Activated CD8-positive, alpha-beta memory T cell treated with anti-CD3 and anti-CD28 coated beads, Interleukin-2, amount 10 ng/mL, durations not matched to agents 7 days and 5 days (primary cell): ENCODE results near the gene PEAR1. TPM values are rescaled to one million over a fixed set of nuclear protein-coding genes. Genes with fewer than 3 reads are reported as not detected.

Experiments
- ATAC-seq: fragments of 150-1000 bp; cut with Tn5 transposase; one replicate; pipeline ENCODE4 v1.10.0; 2021; ENCODE audit warnings: moderate library complexity
- CTCF ChIA-PET: fragments of 350-600 bp; sonication (Branson Sonifier 250); formaldehyde crosslinking; loops from one replicate; lab custom pipeline; 2021; ENCODE audit warnings: antibody characterized with exemption; lab: Charles Lee
- DNase-seq: peaks from one replicate; pipeline ENCODE4 v3.0.0-alpha.2; 2020
- H3K27ac Mint-ChIP-seq: one replicate; pipeline ENCODE4 v1.8.0; 2021; ENCODE audit warnings: mild to moderate bottlenecking, mixed read lengths
- H3K27me3 Mint-ChIP-seq: one replicate; pipeline ENCODE4 v1.8.0; 2021; ENCODE audit warnings: mixed read lengths
- H3K36me3 Mint-ChIP-seq: one replicate; pipeline ENCODE4 v1.8.0; 2021; ENCODE audit warnings: mild to moderate bottlenecking, mixed read lengths
- H3K4me1 Mint-ChIP-seq: one replicate; pipeline ENCODE4 v1.8.0; 2021; ENCODE audit warnings: mixed read lengths
- H3K4me3 Mint-ChIP-seq: one replicate; pipeline ENCODE4 v1.8.0; 2021; ENCODE audit warnings: mild to moderate bottlenecking, moderate library complexity, mixed read lengths
- H3K9me3 Mint-ChIP-seq: one replicate; pipeline ENCODE4 v1.8.0; 2022; ENCODE audit warnings: low read depth, mixed read lengths
- total RNA-seq, 2 experiments: library from RNA; stranded (reverse); gene quantifications; one replicate each; pipeline ENCODE4 v1.2.3, GENCODE V29; 2021

The PEAR1 gene
- total RNA-seq, result not detected

DNA sequence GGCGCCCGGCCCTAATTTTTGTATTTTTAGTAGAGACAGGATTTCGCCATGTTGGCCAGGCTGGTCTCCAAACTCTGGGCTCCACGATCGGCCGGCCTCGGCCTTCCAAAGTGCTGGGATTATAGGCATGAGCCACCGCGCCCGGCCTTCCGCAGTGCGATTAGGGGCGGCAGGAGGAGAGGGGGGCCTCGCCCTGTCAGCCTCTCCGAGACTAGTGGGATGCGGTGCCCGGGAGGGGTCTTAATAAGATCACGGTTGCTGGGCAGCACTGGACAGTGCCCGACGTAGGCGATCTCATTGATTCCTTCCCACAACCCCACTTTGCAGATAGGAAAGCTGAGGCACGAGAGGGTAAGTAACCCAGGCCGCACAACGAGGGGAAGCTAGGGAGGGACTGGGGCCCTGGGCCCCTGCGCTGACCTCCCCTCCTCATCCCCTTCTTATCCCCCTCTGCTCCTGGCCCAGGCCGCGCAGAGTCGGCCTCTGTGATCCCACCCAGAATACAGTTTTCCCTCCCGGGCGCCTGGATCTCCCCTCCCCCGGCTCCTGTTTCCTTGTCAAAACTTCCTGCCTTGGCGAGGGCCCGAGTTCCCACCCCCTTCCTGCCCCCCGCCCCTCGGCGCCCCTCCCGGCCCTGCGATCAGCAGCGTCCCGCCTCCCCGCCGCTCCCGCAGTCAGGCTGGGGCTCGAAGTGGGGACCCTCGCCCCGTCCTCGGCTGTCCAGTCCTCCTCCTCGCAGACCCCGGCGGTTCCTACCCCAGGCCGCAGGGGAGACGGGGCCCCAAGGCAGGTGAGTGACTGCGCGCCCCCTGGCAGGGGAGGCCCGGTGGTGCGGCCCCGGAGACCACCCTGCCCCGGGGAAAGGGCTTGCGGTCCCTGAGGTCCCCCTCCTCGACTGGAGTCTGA lies at the start of gene PEAR1:
TSS of gene PEAR1 (plus strand) at position 671 of the 906 bp plus-strand sequence. CDS start 10,209 bp downstream, outside the sequence.
- Mint-ChIP-seq H3K27ac (no peak within 1 kb of the TSS), H3K4me1 (peaks cover 18% of the 10 kb centered on the region), H3K9me3 (no peaks in the 10 kb centered on the region), H3K36me3 (no peaks in the 10 kb centered on the region), H3K27me3 (peaks cover 76% of the 10 kb centered on the region), H3K4me3 (peak within 1 kb of the TSS; percentile 39)
- DNase-seq (no peak), ATAC-seq (no peak)
- CTCF ChIA-PET, result interaction anchor here (0.6 to 6.7 kb wide), 22 partner anchors 7 to 269 kb away, joined by 3 to 105 read pairs (median 8); partner anchors contain the start of genes INSRR, ISG20L2, METTL25B and NTRK1

DNA sequence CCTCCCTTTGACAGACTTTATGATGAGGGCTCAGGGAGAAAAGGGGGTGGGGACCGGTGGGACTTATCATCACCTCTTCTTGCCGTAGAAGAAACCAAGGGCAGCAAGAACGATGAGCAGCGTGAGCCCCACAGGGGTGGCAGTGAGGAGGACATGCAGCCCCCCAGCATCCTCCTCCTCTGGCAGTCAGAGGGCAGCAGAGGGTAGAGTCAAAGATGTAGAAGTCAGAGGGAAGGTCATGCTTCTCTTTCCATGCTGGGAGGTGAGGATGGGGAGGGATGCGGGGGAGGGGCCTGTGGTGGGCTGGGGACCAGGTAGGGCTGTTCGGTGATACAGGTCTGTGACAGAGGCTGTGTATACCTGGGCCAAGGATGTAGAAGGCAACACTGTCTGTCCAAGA lies 49.4 kb upstream of the PEAR1 start:
- no peaks in the 10 kb centered on the region for H3K36me3 Mint-ChIP-seq
- CTCF ChIA-PET, result interaction anchor here (1.0 to 1.6 kb wide), 2 partner anchors 16 to 46 kb away, joined by 3 to 9 read pairs; partner anchors contain the start of gene NTRK1
- ATAC-seq (no peak), DNase-seq (no peak)
- H3K9me3 Mint-ChIP-seq, result no peaks in the 10 kb centered on the region
- peaks cover 67% of the 10 kb centered on the region for H3K27me3 Mint-ChIP-seq
- H3K4me1 Mint-ChIP-seq, result peaks cover 23% of the 10 kb centered on the region
- H3K4me3 Mint-ChIP-seq, result no peak overlapping the region
- H3K27ac Mint-ChIP-seq, result no peak overlapping the region

DNA sequence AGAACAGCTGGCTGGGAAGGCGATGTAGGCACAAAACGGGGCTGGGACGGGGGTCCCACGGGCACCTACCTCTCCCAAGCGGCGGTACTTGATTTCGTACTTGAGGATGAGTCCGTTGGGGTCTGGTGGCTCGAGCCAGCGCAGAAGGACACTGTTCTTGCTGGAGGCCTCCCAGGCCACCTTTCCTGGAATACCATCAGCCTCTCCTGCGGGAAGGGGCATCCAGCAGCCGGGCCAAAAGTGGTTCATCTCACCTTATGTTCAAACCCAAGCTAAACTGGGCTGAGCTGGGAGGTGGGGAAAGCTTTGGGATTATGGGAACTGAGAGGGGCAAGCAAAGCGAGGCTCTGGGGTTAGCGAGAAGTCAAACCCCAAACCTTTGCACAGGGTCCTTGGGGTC lies 48.9 kb upstream of the PEAR1 start:
- H3K4me1 Mint-ChIP-seq, result peaks cover 26% of the 10 kb centered on the region
- H3K4me3 Mint-ChIP-seq, result no peak overlapping the region
- H3K27me3 Mint-ChIP-seq, result peaks cover 67% of the 10 kb centered on the region
- no peak overlapping the region for H3K27ac Mint-ChIP-seq
- no peaks in the 10 kb centered on the region for H3K9me3 Mint-ChIP-seq
- no peaks in the 10 kb centered on the region for H3K36me3 Mint-ChIP-seq
- CTCF ChIA-PET, result interaction anchor here (1.6 kb wide), 1 partner anchor 16 kb away, joined by 9 read pairs; the partner anchor contains the start of gene NTRK1
- ATAC-seq (no peak), DNase-seq (no peak)

DNA sequence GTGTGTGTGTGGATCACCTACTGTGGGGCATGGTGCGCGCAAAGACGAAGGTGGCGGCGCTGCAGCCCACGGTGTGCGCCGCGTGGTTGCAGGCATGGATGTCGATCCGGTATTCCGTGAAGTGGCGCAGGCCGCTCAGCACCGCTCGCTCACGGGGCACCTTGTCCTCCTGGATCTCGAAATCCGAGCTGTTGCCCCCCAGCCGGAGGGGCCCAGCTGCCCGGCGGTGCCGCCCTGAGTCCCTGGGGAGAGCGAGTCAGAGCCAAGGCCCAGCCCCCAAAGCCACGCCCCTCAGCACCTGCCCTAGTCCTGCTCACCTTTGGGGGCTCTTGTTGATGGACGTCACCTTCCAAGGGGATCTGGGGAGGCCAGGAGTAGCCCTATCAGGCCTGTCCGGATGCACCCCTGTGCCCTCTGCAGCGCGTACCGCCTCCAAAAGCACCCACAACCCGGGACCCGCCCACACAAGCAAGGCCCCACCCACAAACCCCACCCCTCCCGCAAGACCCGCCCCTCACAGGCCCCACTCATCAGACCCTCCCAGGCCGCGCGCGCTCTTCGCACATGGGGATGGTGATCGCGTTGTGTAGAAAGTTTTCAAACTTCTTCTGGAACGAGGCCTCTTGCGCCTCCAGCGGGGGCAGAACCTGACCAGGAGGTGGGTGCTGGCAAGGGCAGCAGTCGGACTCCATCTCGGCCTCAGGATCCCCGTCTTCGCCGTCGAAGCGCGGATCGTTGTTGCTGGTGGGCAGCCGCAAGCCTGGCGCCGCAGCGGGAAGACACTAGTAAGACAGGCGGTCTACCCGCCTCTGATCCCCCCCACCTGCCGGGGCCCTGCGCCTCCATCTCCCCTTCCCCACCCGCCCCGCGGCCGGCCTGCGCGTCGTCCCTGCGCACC lies 48.2 kb upstream of the PEAR1 start:
- H3K9me3 Mint-ChIP-seq, result no peaks in the 10 kb centered on the region
- no peak overlapping the region for H3K27ac Mint-ChIP-seq
- peaks cover 67% of the 10 kb centered on the region for H3K27me3 Mint-ChIP-seq
- CTCF ChIA-PET, result interaction anchor here (1.0 to 7.0 kb wide), 3 partner anchors 15 to 119 kb away, joined by 3 to 64 read pairs (median 9); partner anchors contain the start of genes INSRR and NTRK1
- peak overlapping the region; percentile 29 for H3K4me3 Mint-ChIP-seq
- no peaks in the 10 kb centered on the region for H3K36me3 Mint-ChIP-seq
- ATAC-seq (peak; percentile 48), DNase-seq (peak; percentile 56)
- H3K4me1 Mint-ChIP-seq, result peaks cover 26% of the 10 kb centered on the region

DNA sequence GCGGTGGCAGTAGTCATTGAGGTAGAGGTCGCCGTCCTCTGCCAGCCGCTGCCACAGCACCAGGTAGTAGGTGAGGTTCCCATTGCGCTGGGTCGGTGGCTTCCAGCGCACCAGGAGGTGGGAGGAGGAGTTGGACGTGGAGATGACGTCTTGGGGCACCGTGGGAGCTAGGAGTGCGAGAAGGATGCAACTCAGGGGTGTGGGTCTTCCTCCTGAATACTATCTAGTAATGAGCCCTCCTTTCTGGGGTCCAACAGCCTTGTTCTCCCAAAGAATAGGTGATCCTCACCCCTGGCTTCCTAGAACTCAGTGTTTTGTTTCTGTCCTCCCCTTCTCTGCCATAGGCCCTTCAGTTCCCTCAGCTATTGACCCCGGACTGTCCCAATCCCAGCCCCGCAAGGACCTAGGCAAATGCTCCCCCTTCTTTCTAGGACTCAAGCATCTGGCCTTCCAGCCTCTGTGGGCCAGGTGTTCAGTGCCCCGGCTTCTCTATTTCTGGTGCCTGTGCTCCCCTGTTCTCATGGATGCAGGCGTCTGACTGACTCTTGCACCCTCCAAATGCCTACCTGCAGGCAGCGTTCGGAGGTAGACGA lies 47.5 kb upstream of the PEAR1 start:
- no peaks in the 10 kb centered on the region for H3K9me3 Mint-ChIP-seq
- DNase-seq (no peak), ATAC-seq (no peak)
- CTCF ChIA-PET, result interaction anchor here (1.0 to 7.0 kb wide), 6 partner anchors 8 to 120 kb away, joined by 3 to 64 read pairs (median 12); partner anchors contain the start of genes INSRR, ISG20L2, METTL25B and NTRK1
- peaks cover 61% of the 10 kb centered on the region for H3K27me3 Mint-ChIP-seq
- H3K27ac Mint-ChIP-seq, result peak overlapping the region; percentile 9
- H3K4me1 Mint-ChIP-seq, result peaks cover 26% of the 10 kb centered on the region
- no peak overlapping the region for H3K4me3 Mint-ChIP-seq
- no peaks in the 10 kb centered on the region for H3K36me3 Mint-ChIP-seq

DNA sequence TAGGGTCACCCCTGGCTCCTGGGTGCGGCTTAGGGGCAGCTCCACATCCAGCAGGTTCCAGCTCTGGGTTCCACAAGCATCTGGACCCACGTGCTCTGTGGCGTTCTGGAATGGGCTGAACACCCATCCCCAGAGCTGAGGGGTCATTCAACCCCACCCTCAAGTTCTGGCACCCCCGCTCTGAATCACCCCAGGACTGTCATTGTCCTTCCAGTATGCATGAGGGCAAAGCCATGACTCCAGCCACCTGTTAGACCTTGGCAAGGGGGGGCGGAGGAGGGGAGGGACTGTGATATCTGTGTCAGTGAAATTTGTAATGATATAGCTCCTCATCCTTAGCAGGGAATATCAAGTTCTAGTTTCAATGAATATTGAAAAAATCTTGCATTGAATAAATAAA lies 46.9 kb upstream of the PEAR1 start:
- H3K36me3 Mint-ChIP-seq, result no peaks in the 10 kb centered on the region
- no peak overlapping the region for H3K27ac Mint-ChIP-seq
- H3K9me3 Mint-ChIP-seq, result no peaks in the 10 kb centered on the region
- ATAC-seq (no peak), DNase-seq (no peak)
- peaks cover 26% of the 10 kb centered on the region for H3K4me1 Mint-ChIP-seq
- H3K27me3 Mint-ChIP-seq, result peaks cover 61% of the 10 kb centered on the region
- H3K4me3 Mint-ChIP-seq, result no peak overlapping the region
- CTCF ChIA-PET, result interaction anchor here (1.0 to 7.0 kb wide), 6 partner anchors 8 to 119 kb away, joined by 3 to 64 read pairs (median 18); partner anchors contain the start of genes INSRR, ISG20L2, METTL25B and NTRK1

GRCh38 chr1:156847591-156848460 lies 45.7 kb upstream of the PEAR1 start:
- CTCF ChIA-PET, result interaction anchor here (0.7 to 7.0 kb wide), 12 partner anchors 10 to 158 kb away, joined by 3 to 64 read pairs (median 8); partner anchors contain the start of genes INSRR, ISG20L2, METTL25B and NTRK1
- peaks cover 26% of the 10 kb centered on the region for H3K4me1 Mint-ChIP-seq
- H3K9me3 Mint-ChIP-seq, result no peaks in the 10 kb centered on the region
- DNase-seq, result no peak
- no peak overlapping the region for H3K27ac Mint-ChIP-seq
- H3K27me3 Mint-ChIP-seq, result peaks cover 57% of the 10 kb centered on the region
- H3K4me3 Mint-ChIP-seq, result peak overlapping the region; percentile 30
- no peaks in the 10 kb centered on the region for H3K36me3 Mint-ChIP-seq
- no peak for ATAC-seq

DNA sequence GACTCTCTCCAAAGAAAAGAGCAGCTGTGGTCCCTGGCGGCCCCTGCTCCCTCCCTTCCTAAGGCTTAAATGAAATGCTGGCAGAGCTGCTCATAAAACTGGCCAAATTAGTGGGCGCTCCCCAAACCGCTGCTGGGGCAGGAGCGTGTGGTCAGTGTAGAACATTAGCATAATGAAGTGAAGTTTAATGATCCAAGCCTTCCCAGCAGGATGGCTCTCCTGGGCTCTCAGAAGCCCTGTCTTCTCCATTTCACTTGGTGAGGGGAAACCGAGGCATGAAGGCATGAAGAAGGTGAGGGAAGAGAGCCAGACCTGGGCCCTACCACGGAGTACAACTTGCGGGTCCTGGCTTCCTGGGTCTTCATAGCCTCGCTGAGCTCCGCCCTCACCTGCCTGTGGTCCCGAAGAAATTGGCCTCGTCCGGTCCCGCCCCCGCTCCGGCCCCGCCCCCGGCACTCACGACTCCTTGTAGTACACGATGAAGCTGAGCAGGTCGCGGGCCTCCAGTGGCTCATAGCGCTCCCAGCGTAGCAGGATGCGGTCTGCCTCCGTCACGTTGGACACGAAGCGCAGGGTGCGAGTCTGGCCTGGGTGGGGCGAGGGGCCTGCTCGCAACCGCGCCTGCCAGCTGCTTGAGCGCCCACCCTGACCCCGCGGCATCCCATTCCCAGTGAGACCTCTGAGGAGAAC lies 44.9 kb upstream of the PEAR1 start:
- Mint-ChIP-seq H3K27me3 (peaks cover 50% of the 10 kb centered on the region), H3K27ac (peak overlapping the region; percentile 8), H3K4me1 (peaks cover 26% of the 10 kb centered on the region), H3K9me3 (no peaks in the 10 kb centered on the region), H3K36me3 (no peaks in the 10 kb centered on the region), H3K4me3 (peak overlapping the region; percentile 31)
- DNase-seq (peak; percentile 90), ATAC-seq (peak; percentile 88)
- CTCF ChIA-PET, result interaction anchor here (0.9 to 7.0 kb wide), 12 partner anchors 7 to 159 kb away, joined by 3 to 64 read pairs (median 8); partner anchors contain the start of genes INSRR, ISG20L2, METTL25B and NTRK1

DNA sequence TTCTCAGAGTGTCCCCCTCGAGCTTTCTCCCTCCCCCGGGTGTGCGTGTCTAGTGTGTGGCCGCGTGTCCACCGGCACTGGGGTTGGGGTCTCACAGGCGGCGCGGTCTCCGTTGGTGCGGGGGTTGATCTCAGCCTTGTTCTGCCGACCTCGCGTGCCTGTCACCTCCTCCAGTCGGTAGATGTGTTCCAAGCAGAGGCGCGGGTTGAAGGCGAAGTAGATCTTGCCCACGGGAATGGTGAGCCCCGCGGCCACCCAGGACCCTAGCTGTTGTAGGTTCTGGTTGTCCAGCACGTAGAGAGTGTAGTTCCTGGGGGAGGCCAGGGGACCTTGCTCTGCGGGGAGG lies 44.4 kb upstream of the PEAR1 start:
- ATAC-seq (no peak), DNase-seq (no peak)
- H3K4me3 Mint-ChIP-seq, result peak overlapping the region; percentile 31
- H3K27me3 Mint-ChIP-seq, result peaks cover 48% of the 10 kb centered on the region
- no peaks in the 10 kb centered on the region for H3K36me3 Mint-ChIP-seq
- no peak overlapping the region for H3K27ac Mint-ChIP-seq
- no peaks in the 10 kb centered on the region for H3K9me3 Mint-ChIP-seq
- CTCF ChIA-PET, result interaction anchor here (0.9 to 7.0 kb wide), 12 partner anchors 8 to 159 kb away, joined by 3 to 64 read pairs (median 8); partner anchors contain the start of genes INSRR, ISG20L2, METTL25B and NTRK1
- H3K4me1 Mint-ChIP-seq, result peaks cover 23% of the 10 kb centered on the region

GRCh38 chr1:156851779-156852417 lies 41.6 kb upstream of the PEAR1 start:
- DNase-seq, result no peak
- CTCF ChIA-PET, result interaction anchor here (1.1 to 21.5 kb wide), 9 partner anchors 9 to 162 kb away, joined by 3 to 600 read pairs (median 7); partner anchors contain the start of genes INSRR, NTRK1 and SH2D2A
- Mint-ChIP-seq H3K4me1 (peaks cover 15% of the 10 kb centered on the region), H3K36me3 (no peaks in the 10 kb centered on the region), H3K9me3 (no peaks in the 10 kb centered on the region), H3K27ac (no peak overlapping the region), H3K27me3 (peaks cover 30% of the 10 kb centered on the region), H3K4me3 (no peak overlapping the region)
- no peak for ATAC-seq
